ENCODE data around the gene KTI12.

Gene KTI12

GRCh38 chr1:52045236-52045635 lies 11.6 kb upstream of the KTI12 start:
- no peaks in the 10 kb centered on the region for H3K4me1 ChIP-seq
- DNase-seq: no peak
- H3K9me3 ChIP-seq: no peaks in the 10 kb centered on the region
- no peak for TF ChIP-seq CTCF (IDR thresholded peaks at IDR 0.05; ENCODE audit: low read depth, low read length)
- no peak overlapping the region for H3K4me3 ChIP-seq (ENCODE audit: low read depth, low read length)
- no peaks in the 10 kb centered on the region for H3K36me3 ChIP-seq
- H3K27me3 ChIP-seq: no peaks in the 10 kb centered on the region

GRCh38 chr1:52041551-52042185 lies 8.1 kb upstream of the KTI12 start:
- no peaks in the 10 kb centered on the region for H3K4me1 ChIP-seq
- no peak for DNase-seq
- no peak for TF ChIP-seq CTCF (IDR thresholded peaks at IDR 0.05; ENCODE audit: low read depth, low read length)
- H3K4me3 ChIP-seq (ENCODE audit: low read depth, low read length): no peak overlapping the region
- H3K27me3 ChIP-seq: no peaks in the 10 kb centered on the region
- no peaks in the 10 kb centered on the region for H3K9me3 ChIP-seq
- no peaks in the 10 kb centered on the region for H3K36me3 ChIP-seq

GRCh38 chr1:52037909-52038308 lies 4.3 kb upstream of the KTI12 start:
- TF ChIP-seq CTCF (IDR thresholded peaks at IDR 0.05; ENCODE audit: low read depth, low read length): no peak
- Histone ChIP-seq H3K36me3 (no peaks in the 10 kb centered on the region), H3K27me3 (no peaks in the 10 kb centered on the region), H3K4me1 (no peaks in the 10 kb centered on the region), H3K4me3 (ENCODE audit: low read depth, low read length) (no peak overlapping the region), H3K9me3 (no peaks in the 10 kb centered on the region)
- DNase-seq: no peak

GRCh38 chr1:52037402-52037814 lies 3.8 kb upstream of the KTI12 start:
- H3K9me3 ChIP-seq: no peaks in the 10 kb centered on the region
- no peaks in the 10 kb centered on the region for H3K27me3 ChIP-seq
- DNase-seq: no peak
- H3K36me3 ChIP-seq: no peaks in the 10 kb centered on the region
- no peak overlapping the region for H3K4me3 ChIP-seq (ENCODE audit: low read depth, low read length)
- no peak for TF ChIP-seq CTCF (IDR thresholded peaks at IDR 0.05; ENCODE audit: low read depth, low read length)
- no peaks in the 10 kb centered on the region for H3K4me1 ChIP-seq

GRCh38 chr1:52034050-52034384 lies 407 bp upstream of the KTI12 start:
- Histone ChIP-seq H3K4me1 (no peaks in the 10 kb centered on the region), H3K36me3 (no peaks in the 10 kb centered on the region), H3K9me3 (no peaks in the 10 kb centered on the region), H3K27me3 (no peaks in the 10 kb centered on the region), H3K4me3 (ENCODE audit: low read depth, low read length) (peak overlapping the region; percentile 80)
- no peak for TF ChIP-seq CTCF (IDR thresholded peaks at IDR 0.05; ENCODE audit: low read depth, low read length)
- no peak for DNase-seq

GRCh38 chr1:52032785-52033131 lies 852 bp downstream of the KTI12 start:
- Histone ChIP-seq H3K36me3 (no peaks in the 10 kb centered on the region), H3K4me1 (no peaks in the 10 kb centered on the region), H3K9me3 (no peaks in the 10 kb centered on the region), H3K4me3 (ENCODE audit: low read depth, low read length) (peak overlapping the region; percentile 80), H3K27me3 (no peaks in the 10 kb centered on the region)
- DNase-seq: peak; percentile 39
- no peak for TF ChIP-seq CTCF (IDR thresholded peaks at IDR 0.05; ENCODE audit: low read depth, low read length)
